Stimulated activated CD4-positive, alpha-beta T cell treated with anti-CD3 and anti-CD28 coated beads, Interleukin-12 subunit alpha, Interleukin-12 subunit beta, amount 100 ng/mL, for 24 hours (primary cell): ENCODE results near the gene SLFNL1.

Experiments used
- DNase-seq, 2 experiments: peaks; one replicate each; pipeline ENCODE4 v3.0.0-alpha.2; 2020; ENCODE audit warnings: low read depth in 2 of 2

SLFNL1 gene

DNA sequence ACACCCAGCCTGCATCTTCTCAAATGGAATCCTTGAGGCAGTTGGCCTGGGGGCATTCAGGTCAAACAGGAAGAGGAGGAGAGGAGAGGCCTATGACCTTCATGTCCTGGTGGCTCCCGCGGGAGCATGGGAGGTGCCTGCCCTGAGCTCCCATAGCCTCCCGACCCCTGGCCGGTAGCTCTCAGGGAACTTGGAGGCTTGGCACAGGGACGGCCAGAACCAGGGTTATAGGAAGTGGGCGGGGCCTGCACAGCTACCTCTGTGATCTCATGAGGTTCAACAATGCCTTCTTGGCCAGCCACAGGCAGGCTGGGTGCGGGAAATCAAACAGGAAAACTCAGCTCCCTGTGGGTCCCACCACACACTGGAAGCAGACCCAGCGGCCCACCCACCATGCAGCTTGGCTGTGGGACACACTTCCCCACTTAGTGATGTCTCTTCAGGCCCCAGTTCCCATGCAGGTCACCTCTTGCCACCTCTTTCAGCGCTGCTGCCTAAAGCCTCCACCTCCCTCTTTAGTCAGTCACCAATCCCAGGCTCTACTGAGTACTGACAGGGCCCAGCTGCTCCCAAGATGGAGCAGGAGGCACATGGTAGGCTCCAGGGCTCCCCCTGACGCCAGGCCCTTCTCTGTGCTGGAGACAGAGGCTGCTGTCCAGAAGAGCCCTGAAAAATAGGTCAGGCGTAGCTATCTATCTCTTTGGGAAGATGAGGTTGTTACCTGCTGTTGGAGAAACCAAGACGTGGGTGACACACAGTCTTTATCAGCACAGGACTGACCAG is at the start of gene SLFNL1:
Gene SLFNL1, minus strand, starts transcription at position 200 of the 783 bp plus-strand sequence. CDS start 1,065 bp downstream, outside the sequence.
- DNase-seq = no peak

DNA sequence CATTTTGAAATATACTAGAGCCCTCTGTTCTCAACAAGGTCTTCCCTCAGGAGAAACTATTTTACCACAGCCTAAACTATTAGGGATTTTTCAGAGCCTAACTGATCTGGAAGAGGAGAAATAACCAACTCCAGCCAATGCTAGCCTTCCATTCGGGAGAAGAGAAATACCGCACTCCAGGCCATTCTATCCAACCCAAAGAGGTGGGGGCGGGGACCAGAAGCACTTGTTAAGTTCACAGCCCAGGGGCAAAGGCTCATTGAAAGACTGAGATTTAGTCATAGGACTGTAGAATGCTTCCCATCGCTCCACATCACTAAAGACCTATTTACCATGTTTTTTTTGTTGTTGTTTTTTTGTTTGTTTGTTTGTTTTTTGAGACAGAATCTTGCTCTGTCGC is 35.4 kb upstream of the SLFNL1 start:
- no peak for DNase-seq

DNA sequence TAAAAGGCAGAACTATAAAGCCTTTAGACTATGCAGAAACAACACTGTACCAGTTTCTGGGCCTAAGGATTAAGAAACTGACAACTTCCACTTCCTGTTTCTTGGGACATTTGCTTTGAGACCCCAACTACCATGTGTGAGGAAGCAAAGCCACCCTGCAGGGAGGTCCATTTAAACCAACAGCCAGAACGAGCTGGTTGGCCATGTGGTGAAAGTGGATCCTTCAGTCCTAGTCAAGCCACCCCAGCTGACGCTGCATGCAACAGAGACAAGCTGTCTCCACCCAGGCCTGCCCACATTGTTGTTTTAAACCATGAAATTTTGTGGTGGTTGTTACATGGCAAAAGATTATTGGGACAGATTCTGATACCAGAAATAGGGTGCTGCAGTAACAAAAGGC is 31.8 kb upstream of the SLFNL1 start:
- no peak for DNase-seq

DNA sequence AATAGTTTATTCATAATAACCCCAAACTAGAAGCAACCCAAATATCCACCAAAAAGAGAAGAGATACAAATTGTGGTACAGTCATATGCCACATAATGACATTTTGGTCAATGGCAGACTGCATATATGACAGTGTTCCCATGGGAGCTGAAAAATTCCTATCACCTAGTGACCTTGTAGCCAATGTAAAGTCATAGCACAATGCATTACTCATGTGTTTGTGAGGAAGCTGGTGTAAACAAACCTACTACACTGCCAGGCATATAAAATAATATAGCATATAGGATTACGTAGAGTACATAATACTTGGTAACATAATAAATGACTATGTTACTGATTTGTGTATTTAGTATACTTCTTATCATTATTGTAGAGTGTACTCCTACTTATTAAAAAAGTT is 29.5 kb upstream of the SLFNL1 start:
- no peak for DNase-seq

DNA sequence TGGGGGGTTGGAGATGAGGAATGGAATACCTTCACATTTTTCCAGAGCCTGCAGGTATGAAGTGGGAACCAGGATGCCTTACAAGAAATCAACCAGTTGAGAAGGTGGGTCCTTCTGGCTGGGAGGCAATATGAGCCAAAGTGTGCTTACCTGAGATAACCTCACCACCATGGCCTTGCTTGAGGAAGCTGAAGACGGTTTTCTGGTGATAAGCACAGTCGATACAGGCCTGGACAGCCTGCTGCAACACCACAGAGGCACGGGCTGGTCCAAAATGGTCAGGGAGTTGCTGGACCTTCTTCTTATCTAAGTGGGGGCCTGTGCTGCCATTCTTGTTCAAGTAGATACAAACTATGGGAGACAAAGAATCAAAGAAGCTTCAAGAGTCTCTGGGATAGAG is 27.0 kb upstream of the SLFNL1 start:
- no peak for DNase-seq

DNA sequence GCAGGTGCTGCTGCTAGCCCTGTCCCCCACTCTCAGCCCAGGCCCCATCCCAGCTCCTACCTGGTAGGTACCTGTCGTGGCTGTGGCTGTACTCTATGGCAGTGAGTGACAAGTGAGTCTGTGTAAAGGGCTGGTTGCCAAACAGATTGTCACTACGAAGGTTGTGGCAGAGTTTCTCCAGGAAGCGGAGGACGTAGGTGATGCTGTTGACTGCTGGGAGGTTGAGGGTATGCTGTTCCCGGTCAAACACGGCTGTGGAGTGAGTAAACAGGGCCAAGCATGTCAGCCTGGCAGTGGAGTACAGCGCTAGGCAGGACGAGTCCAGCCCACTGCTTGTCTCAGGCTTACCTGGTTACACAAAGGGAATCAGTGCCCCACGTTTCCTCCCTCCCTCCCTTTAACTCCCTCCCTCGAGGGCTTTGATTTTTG is 24.8 kb upstream of the SLFNL1 start:
- no peak for DNase-seq

DNA sequence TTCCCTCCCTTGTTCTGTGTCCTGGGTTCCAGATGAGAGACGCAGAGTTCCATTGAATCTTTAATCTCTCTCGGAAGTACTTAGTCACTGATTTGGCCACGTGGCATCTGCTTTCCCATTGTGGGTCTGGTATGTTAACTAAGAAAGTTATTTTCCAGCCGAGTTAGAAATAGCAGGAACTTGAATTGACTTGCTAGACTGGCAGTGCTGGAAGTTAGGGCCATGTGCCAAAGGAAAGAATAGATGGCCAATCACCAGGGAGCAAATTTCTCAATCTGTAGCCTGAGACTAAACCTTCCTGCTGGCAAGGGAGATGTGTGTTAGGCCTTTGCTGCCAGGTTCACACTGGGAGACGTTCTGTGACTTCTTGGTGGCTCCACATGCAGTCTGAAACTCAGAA is 24.2 kb upstream of the SLFNL1 start:
- no peak for DNase-seq

DNA sequence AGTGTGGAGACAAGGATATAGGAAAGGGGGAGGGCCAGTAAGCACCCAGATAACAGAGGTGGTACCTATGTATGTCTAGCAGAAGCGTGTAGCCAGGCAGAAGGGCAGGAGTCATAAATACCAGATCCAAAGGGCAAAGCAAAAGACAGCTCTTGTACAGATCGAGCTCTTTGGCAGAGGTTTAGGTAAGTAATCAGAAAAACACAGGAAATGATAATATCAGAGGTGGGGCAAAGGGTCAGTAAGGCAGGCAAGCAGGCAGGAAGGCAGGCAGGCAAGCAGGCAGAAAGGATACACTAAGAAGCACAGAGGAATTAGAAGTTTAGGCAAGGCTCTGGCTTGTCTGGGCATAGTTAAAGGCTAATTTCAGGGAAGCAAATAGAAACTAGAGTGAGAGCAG is 22.7 kb upstream of the SLFNL1 start:
- DNase-seq = no peak

DNA sequence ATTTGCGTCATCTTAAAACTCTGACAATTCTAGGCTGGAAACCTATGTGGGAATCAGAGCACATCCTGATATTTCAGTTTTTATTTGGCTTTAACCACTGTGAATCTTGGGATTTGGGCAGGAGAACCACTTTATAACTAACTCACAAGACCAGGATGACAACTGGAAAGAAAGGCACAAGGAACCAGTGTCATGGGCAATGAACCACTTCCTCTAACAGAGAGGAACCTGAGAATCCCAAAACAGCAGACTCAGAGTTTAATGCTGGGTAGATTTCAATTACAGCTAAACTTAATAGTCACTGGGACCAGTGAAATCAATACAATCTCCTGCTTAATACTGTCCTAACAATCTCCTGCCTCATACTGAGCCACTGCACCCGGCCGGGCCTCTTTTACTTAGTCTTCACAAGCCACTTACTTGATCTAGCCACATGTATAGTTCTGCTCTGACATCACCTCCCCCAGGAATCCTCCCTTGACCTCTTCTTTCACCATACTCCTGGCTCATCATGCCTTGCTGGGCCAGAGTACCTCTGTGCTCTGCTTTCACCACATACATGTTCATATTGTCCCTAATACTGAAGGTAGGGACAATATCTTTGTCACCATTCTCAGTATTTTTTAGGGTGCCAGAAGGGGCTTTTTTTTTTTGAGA is 20.2 kb upstream of the SLFNL1 start:
- no peak for DNase-seq

DNA sequence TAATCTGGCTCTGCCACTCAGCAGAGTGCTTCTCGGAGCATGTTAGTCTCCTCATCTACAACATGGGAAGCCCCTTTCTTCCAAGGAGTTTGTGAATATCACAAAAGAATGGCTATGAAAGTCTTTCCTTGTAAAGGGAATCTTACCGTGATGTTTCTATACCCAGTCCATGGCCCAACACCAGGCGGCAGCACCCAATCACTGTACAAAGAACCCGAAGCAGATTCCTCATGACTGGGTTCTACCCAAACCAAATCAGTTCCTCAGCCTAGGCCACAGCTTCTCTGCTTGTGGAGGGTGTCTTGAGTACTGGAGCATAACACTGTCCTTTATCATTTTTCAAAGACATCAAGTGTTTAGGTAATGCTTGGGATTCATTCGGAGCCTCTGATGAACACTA is 16.6 kb upstream of the SLFNL1 start:
- no peak for DNase-seq

DNA sequence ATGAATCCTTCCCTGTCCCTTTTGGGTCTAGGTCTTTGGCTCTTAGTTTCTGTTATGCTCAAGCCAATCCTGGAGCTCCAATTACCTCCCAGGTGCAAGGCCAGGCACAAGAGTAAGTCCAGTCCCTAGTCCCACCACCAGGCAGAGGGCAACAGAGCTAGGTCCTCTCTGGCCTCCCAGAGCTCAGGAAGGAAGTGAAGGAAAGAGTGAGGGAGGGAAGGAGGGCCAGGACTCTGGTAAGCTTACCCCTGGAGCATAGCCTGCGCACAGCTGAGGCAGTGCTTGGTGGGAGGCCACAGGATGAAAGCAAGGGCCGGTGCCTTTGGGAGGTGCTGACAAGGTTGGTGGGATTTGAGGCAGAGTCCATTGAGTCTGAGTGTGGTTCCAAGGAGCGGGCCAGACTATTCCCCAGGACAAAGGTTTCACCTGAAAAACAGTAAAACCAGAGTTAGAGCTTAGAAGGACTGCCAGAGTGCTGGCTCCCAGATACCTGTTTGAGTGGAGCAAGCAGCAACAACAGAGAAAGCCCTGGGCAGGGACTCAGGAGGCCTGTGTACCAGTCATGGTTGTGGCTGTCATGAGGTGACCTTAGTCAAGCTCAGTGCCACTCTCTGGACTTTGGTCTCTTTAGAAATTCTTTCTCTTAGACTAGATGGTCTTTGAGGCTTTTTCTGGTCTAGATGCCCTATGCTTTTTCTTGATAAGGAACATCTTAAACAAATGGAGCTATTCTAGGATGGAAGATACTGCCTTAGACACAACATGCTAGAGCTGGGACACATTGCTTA is 15.8 kb upstream of the SLFNL1 start:
- DNase-seq = no peak

DNA sequence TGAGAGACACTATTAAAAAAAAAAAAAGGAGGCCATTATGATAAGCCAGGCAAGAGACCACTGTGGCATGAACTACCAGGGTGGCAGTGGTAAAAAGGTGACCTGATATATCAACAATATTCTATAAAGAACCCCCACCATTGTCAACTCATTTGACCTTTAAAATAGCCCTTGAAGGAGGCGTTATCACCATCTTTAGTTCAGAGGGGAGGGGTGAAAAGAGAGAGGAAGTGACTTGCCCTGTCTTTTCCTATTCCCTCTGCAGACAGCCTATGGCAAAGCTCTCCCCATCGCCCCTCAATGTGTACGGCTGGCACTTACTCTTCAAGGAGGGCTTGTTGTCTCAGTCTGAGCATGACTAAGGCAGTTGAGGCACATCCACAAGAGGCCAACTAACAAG is 11.7 kb upstream of the SLFNL1 start:
- no peak for DNase-seq

DNA sequence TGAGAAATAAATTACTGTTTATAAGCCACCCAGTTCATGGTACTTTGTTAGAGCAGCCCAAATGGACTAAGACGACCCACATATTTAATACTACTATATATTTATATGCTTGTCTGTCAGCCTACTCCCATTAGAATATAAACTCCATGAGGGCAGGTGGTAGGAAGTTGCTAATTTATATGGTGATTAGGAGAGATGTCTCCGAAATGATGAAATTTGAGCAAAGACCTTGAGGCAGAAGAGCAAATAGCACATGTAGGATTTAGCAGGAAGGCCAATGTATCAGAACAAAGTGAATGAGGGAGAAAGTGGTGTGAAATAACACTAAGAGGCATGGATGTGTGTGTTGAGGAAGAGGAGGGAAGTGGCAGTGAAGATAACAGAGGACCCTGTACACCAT is 10.6 kb upstream of the SLFNL1 start:
- DNase-seq = no peak

DNA sequence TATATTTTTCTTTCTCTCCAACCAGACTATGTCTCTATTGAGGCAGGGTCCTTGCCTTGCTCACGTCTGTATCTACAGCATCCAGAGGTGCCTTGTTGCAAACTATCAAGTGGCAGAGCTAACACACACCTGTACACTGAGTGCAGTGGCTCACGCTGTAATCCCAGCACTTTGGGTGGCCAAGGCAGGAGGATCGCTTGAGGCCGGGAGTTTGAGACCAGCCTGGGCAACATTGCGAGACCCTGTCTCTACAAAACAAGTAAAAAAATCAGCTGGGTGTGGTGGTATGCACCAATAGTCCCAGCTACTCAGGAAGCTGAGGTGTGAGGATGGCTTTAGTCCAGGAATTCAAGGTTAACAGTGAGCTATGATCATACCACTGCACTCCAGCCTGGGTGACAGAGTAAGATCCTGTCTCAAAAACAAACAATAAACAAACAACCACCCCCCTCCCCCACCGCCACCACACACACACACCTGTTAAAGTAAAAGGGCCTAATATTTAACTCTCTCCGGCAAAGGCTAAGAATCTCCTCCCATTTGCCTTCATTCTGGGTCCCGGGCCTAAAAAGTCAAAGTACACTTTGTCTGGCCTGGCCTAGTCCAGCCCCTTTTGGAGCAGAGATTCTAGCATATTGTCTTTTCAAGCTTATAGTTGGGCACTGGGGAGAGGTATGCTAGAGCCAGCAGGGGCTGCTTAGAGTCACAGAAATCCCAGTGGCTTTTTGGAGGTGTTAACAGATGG is 9.5 kb upstream of the SLFNL1 start:
- DNase-seq = no peak

DNA sequence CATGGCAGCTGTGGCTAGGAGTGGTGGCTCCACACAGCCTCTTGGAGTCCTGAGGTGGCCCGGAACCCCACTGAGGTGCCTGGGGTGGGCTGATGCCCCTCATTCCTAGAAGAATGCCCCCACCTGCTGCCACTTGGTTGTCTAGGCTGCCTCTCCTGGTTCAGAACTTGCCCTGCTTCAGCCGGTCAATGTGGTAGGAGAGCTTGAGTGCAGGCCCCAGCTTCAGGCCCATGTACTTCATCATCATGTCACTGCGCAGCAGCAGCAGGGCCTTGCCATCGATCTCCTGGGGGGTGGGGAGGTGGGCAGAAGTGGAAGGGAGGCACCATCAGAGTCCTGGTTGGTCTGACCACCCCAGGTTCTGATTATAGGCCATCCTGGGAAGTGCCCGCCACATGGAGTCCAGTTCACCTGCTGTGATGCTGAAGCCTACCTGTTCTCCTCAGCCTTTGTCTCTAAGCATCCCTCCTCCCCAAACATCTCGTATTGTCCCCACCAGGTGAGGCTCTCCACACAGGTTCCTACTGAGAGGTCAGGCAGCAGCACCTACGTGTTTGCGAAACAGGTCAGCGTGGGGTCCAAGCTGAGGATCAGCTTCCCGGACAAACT is 6.6 kb upstream of the SLFNL1 start:
- no peak for DNase-seq

DNA sequence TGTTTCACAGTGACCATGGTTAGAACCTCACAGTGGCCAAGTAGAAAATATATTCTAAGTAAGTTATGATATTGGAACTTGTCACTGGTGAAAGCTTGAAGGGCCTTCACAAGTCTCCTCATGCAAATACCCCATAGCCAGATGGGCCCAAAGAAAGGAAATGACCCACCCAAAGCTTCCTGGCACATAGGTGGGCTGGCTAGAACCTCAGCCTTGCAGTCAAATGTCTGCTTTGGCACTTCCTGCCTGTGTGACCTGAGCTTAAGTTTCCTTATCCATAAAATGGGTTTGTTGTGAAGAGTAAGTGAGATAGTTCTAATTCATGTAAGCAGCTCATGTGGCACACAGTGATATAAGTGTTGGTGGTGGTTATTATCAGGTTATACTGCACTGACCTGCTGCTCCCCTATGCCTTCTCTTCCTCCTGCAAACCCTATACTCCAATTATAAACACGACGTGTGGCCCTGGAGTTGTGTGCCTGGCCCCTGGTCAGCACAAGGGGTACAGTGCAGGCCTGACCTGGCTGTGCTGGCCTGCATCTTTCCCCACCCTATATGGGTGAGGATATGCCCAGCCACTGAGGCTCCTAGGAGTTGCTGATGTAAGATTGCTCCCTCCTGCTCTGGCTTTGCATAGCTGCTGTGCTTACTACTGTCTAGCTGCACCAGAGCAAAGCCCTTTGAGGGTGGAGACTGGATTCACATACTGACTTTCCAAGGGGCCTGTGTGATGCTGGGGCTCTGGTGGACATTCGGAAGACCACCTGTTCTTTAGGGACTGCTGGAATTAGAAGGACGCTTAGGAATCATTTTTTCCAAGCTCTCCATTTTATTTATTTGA is 4.7 kb upstream of the SLFNL1 start:
- DNase-seq = no peak

DNA sequence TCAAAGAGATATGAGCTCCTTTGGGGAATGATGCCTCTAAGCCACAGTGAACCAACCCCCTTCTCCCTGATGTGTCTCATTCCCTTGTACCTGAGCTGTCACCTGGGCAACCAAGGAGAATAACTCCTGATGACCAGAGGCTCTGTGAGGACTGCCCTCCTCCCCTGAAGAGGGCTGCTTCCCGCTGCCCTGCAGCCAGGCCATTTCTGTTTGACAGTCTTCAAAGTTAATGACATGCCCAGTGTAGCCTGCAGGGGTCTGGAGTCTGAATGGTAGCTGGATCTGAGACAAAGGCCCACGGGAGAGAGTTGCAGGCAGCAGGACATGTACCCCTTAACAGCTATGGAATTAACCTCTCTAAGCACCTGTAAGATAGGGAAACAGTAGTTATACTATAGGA is 3.4 kb upstream of the SLFNL1 start:
- DNase-seq = no peak

DNA sequence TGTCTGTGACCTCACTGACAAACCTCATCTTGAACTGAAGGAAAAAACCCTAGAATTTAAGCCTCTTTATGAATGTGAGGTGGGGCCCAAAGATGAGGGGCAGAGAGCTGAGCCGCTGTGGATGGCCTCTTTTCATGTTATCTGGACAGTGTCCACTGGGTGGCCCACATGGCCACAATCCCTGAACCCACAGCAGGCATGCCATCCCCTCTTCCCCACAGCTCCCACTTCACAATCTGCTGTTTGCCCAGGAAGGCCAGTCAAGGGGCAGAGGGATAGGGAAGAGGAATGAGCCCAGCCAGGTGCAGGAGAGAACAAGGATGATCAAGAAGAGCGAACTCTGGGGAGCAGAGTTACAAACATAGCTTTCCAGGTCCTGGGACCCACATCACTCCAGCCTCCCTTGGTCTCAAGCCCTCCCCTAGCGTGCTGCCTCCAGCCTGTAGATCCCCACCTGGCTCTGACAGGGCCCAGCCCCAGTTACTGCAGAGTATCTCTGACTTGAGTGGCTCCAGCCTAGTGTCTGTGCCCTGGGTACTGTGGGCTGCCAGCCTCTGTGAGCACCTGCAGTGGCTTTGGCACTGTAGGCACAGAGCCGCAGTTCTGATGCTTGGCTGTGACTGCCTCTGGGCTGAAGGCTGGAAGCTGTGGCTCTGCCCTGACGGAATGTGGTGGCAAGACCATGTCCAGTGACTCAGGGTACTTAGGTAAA is 1.9 kb upstream of the SLFNL1 start:
- no peak for DNase-seq

DNA sequence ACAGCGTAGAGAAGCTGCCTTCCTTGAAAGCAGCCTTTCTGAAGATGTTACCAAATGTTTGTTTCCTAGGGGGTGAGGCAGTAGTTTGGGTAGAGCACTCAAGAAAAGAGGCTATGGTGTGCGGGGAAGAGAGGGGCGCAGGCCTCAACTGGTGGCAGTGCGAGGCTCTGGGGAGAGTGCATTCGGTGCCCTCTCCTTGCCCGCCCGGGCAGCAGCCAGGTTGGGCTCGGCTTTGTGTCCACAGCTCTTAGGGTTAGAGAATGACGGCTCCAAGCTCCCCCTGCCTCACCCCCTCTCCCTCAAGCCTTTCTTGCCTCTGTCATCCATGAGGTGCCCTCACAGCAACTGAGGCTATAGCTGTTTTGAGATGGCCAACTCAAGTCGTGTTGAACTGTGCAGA is 899 bp upstream of the SLFNL1 start:
- no peak for DNase-seq

DNA sequence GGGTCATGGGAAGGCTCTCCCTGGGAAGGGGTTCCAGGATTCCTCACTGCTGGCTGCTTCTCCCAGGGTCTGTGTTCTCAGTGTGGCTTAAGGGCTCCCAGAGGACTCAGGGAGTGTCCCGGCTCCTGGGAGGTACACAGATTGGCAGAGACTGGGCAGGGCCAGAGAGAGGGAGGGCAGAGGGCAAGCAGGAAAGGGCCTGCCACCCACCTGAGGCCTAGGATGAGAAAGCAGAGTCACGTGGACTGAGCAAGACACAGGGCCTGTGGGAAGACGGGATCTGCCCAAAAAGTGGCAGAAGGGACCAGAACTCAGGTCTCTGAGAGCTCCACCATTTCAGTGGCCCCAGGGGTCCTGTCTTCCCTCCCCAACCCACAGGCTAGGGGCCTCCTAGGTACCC is 871 bp downstream of the SLFNL1 start:
- DNase-seq = no peak
